Activated B cell treated with CpG ODN at 0.5 μM for 24 hours (primary cell): ENCODE data around the gene RPUSD3. TPM values are rescaled to one million over a fixed set of nuclear protein-coding genes. Genes with fewer than 3 reads are reported as not detected.

Source experiments
- ATAC-seq: fragments of 200-7000 bp; cut with Tn5 transposase; one replicate; pipeline ENCODE4 v1.10.0; 2021; ENCODE audit warnings: low read depth, mild to moderate bottlenecking, moderate library complexity
- CTCF ChIA-PET: fragments of 350-600 bp; sonication (Branson Sonifier 250); formaldehyde crosslinking; loops from one replicate; lab custom pipeline; 2021; ENCODE audit warnings: antibody characterized with exemption; lab: Charles Lee
- POLR2A ChIA-PET: fragments of 350-600 bp; sonication (Branson Sonifier 250); formaldehyde crosslinking; loops from one replicate; lab custom pipeline; 2021; ENCODE audit warnings: antibody characterized with exemption; lab: Charles Lee
- DNase-seq: peaks from one replicate; pipeline ENCODE4 v3.0.0; 2022
- H3K27ac Mint-ChIP-seq: one replicate; pipeline ENCODE4 v1.8.0; 2020; ENCODE audit warnings: mixed read lengths
- H3K27me3 Mint-ChIP-seq: one replicate; pipeline ENCODE4 v1.8.0; 2021; ENCODE audit warnings: mixed read lengths
- H3K36me3 Mint-ChIP-seq: one replicate; pipeline ENCODE4 v1.8.0; 2021; ENCODE audit warnings: low read depth, mixed read lengths
- H3K4me1 Mint-ChIP-seq: one replicate; pipeline ENCODE4 v1.8.0; 2021; ENCODE audit warnings: mixed read lengths
- H3K4me3 Mint-ChIP-seq: one replicate; pipeline ENCODE4 v1.8.0; 2020; ENCODE audit warnings: mild to moderate bottlenecking, mixed read lengths
- H3K9me3 Mint-ChIP-seq: one replicate; pipeline ENCODE4 v1.8.0; 2020; ENCODE audit warnings: mixed read lengths
- intact Hi-C: fragments of 100-400 bp; cut with micrococcal nuclease; formaldehyde crosslinking; loops from one replicate; pipeline ENCODE4 v1.15.1; 2024
- total RNA-seq: library from RNA; stranded (reverse); gene quantifications from 2 replicates; pipeline ENCODE4 v1.2.3, GENCODE V29; 2022
- TF ChIP-seq, protein P1 (sequence below): fragments of 200-600 bp; IDR thresholded peaks from one replicate; pipeline ENCODE4 v1.8.0; 2022; ENCODE audit warnings: antibody characterized with exemption, mild to moderate bottlenecking

RPUSD3 gene, protein sequence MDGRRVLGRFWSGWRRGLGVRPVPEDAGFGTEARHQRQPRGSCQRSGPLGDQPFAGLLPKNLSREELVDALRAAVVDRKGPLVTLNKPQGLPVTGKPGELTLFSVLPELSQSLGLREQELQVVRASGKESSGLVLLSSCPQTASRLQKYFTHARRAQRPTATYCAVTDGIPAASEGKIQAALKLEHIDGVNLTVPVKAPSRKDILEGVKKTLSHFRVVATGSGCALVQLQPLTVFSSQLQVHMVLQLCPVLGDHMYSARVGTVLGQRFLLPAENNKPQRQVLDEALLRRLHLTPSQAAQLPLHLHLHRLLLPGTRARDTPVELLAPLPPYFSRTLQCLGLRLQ
- total RNA-seq = 49.5 and 55.7 TPM in 2 replicates

GRCh38 chr3:9843715-9844438, at the start of gene RPUSD3:
Gene RPUSD3, minus strand, starts transcription at chr3:9844008. Its CDS starts 18 bp downstream, at chr3:9843990.
- Mint-ChIP-seq H3K4me1 (peaks cover 20% of the 10 kb centered on the region), H3K27me3 (no peaks in the 10 kb centered on the region), H3K4me3 (peak within 1 kb of the TSS; percentile 98), H3K27ac (peak within 1 kb of the TSS; percentile 86), H3K36me3 (peaks cover 39% of the 10 kb centered on the region), H3K9me3 (no peaks in the 10 kb centered on the region)
- ChIA-PET POLR2A (interaction anchor here (0.6 to 1.7 kb wide), 12 partner anchors 18 to 479 kb away, joined by 3 to 11 read pairs (median 5); partner anchors contain the start of genes ARPC4, CRELD1, GHRL and JAGN1), CTCF (interaction anchor here (0.7 kb wide), 1 partner anchor 348 kb away, joined by 3 read pairs; no protein-coding TSS in a partner anchor)
- TF ChIP-seq, protein P1, sequence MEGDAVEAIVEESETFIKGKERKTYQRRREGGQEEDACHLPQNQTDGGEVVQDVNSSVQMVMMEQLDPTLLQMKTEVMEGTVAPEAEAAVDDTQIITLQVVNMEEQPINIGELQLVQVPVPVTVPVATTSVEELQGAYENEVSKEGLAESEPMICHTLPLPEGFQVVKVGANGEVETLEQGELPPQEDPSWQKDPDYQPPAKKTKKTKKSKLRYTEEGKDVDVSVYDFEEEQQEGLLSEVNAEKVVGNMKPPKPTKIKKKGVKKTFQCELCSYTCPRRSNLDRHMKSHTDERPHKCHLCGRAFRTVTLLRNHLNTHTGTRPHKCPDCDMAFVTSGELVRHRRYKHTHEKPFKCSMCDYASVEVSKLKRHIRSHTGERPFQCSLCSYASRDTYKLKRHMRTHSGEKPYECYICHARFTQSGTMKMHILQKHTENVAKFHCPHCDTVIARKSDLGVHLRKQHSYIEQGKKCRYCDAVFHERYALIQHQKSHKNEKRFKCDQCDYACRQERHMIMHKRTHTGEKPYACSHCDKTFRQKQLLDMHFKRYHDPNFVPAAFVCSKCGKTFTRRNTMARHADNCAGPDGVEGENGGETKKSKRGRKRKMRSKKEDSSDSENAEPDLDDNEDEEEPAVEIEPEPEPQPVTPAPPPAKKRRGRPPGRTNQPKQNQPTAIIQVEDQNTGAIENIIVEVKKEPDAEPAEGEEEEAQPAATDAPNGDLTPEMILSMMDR = no peak
- intact Hi-C loops = loop anchor here (1.0 to 5.0 kb wide), 9 partner anchors 35 to 477 kb away; partner anchors contain the start of genes BRPF1, CRELD1, EMC3 and JAGN1
- ATAC-seq (peak; percentile 100), DNase-seq (peak; percentile 95)

GRCh38 chr3:9891072-9891622, 47.3 kb upstream of the RPUSD3 start:
- Mint-ChIP-seq H3K27ac (peak overlapping the region; percentile 97), H3K36me3 (peaks cover 33% of the 10 kb centered on the region), H3K27me3 (no peaks in the 10 kb centered on the region), H3K4me1 (peaks cover 49% of the 10 kb centered on the region), H3K4me3 (peak overlapping the region; percentile 94), H3K9me3 (no peaks in the 10 kb centered on the region)
- DNase-seq (no peak), ATAC-seq (no peak)
- intact Hi-C loops = loop anchor here (2.0 kb wide), 2 partner anchors 136 to 494 kb away; partner anchors contain the start of genes FANCD2 and SETD5
- CTCF ChIA-PET = interaction anchor here (1.4 to 1.9 kb wide), 3 partner anchors 41 to 55 kb away, joined by 4 to 5 read pairs (median 5); partner anchors contain the start of gene CRELD1
- POLR2A ChIA-PET = interaction anchor here (0.6 to 3.8 kb wide), 22 partner anchors 12 to 429 kb away, joined by 3 to 92 read pairs (median 6); partner anchors contain the start of genes ARPC4, CRELD1, EMC3 and FANCD2
- TF ChIP-seq, protein P1 = no peak

- H3K36me3 Mint-ChIP-seq = peaks cover 33% of the 10 kb centered on the region
- intact Hi-C loops = loop anchor here (1.0 to 2.0 kb wide), 11 partner anchors 25 to 494 kb away; partner anchors contain the start of genes BRPF1, CRELD1, FANCD2 and RPUSD3
- ChIA-PET CTCF (interaction anchor here (1.4 to 1.9 kb wide), 3 partner anchors 42 to 56 kb away, joined by 4 to 5 read pairs (median 5); partner anchors contain the start of gene CRELD1), POLR2A (interaction anchor here (0.6 to 3.8 kb wide), 28 partner anchors 11 to 430 kb away, joined by 3 to 92 read pairs (median 4); partner anchors contain the start of genes ARPC4, CRELD1, EMC3 and FANCD2)
- ATAC-seq (peak; percentile 86), DNase-seq (peak; percentile 85)
- no peaks in the 10 kb centered on the region for H3K9me3 Mint-ChIP-seq
- H3K4me3 Mint-ChIP-seq = peak within 1 kb of the TSS; percentile 94
- TF ChIP-seq, protein P1 = no peak
- H3K27me3 Mint-ChIP-seq = no peaks in the 10 kb centered on the region
- peak within 1 kb of the TSS; percentile 97 for H3K27ac Mint-ChIP-seq
- H3K4me1 Mint-ChIP-seq = peaks cover 44% of the 10 kb centered on the region
Observed at GRCh38 chr3:9890249-9891071, 46.7 kb upstream of the RPUSD3 start, which contains the start of gene JAGN1. Gene JAGN1, plus strand, starts transcription at chr3:9890610. Its CDS starts 113 bp downstream, at chr3:9890723.

DNA sequence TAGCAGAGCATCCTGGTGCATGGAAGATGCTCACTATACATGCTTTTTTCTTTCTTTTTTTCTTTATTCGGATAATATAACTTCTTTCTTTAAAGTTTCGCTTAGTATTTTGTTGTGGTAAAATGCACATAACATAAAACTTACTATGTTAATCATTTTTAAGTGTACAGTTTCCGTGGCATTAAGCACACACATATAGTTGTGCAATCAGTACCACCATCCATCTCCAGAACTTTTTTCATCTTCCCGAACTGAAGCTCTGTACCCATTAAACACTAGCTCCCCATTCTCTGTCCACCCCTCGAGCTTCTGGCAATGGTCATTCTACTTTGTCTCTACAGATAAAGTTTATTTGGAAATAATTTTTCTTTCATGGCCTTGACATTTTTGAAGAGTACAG, 45.6 kb upstream of the RPUSD3 start:
- TF ChIP-seq, protein P1 = no peak

More for the DNA sequence above, 45.6 kb upstream of the RPUSD3 start:
- Mint-ChIP-seq H3K9me3 (no peaks in the 10 kb centered on the region), H3K36me3 (peaks cover 28% of the 10 kb centered on the region), H3K27ac (peak overlapping the region; percentile 97), H3K27me3 (no peaks in the 10 kb centered on the region), H3K4me1 (peaks cover 37% of the 10 kb centered on the region), H3K4me3 (no peak overlapping the region)
- no peak for DNase-seq
- intact Hi-C loops = no loop called here
- POLR2A ChIA-PET = interaction anchor here (1.4 to 3.8 kb wide), 7 partner anchors 27 to 334 kb away, joined by 3 to 92 read pairs (median 11); partner anchors contain the start of genes ARPC4, CRELD1, IL17RC and RPUSD3
- CTCF ChIA-PET = interaction anchor here (1.7 kb wide), 1 partner anchor 44 kb away, joined by 5 read pairs; the partner anchor contains the start of gene CRELD1
- ATAC-seq = no peak
